GM12891 (cell line): ENCODE data around the gene GPER1.

Experiments used
- POLR2A ChIP-seq: IDR thresholded peaks from 2 replicates; pipeline ENCODE4 v1.6.1; 2011; ENCODE audit warnings: low read depth, low read length, control low read depth
- POLR2AphosphoS5 ChIP-seq: IDR thresholded peaks from 2 replicates; pipeline ENCODE4 v1.6.1; 2011; ENCODE audit warnings: low read depth, low read length, control low read depth
- SPI1 ChIP-seq: IDR thresholded peaks from 2 replicates; pipeline ENCODE4 v1.6.1; 2011; ENCODE audit warnings: low read depth, low read length, control low read depth

GRCh38 chr7:1114505-1114904, 26.6 kb downstream of the GPER1 start:
- TF ChIP-seq POLR2A (no peak), SPI1 (no peak), POLR2AphosphoS5 (no peak)
